ENCODE results near the gene SLC7A7.

- no peak for TF ChIP-seq CTCF (IDR thresholded peaks at IDR 0.05)
- no peak for TF ChIP-seq POLR2A (IDR thresholded peaks at IDR 0.05)
- no peak for TF ChIP-seq POLR2AphosphoS5 (IDR thresholded peaks at IDR 0.05; ENCODE audit: insufficient read depth in 1 of 2, low read depth in 1 of 2)
Measured at GRCh38 chr14:22830443-22831010, 15.3 kb upstream of the SLC7A7 start.
